AG09309 (cell line): Measurements from ENCODE around the gene PSMB8.
A peak's percentile ranks its signal among the peaks of the same experiment; 100 is the strongest.

Experiments used
- DNase-seq: peaks from one replicate; pipeline ENCODE4 v3.0.0-alpha.2; 2010; ENCODE audit warnings: low read depth
- H3K4me3 ChIP-seq: 2 replicates; pipeline ENCODE4 v1.5.1; 2011; ENCODE audit warnings: mild to moderate bottlenecking, low read depth, low read length, moderate library complexity; ENCODE audit not compliant: control insufficient read depth
- TF ChIP-seq, protein P1 (sequence below): IDR thresholded peaks from 2 replicates; pipeline ENCODE4 v1.5.1; 2011; ENCODE audit warnings: mild to moderate bottlenecking, low read depth, low read length, inconsistent platforms; ENCODE audit not compliant: insufficient read depth, control insufficient read depth; ENCODE audit errors: missing control alignments

The PSMB8 gene

GRCh38 chr6:32852018-32852843 is 8.4 kb upstream of the PSMB8 start:
- TF ChIP-seq, protein P1, sequence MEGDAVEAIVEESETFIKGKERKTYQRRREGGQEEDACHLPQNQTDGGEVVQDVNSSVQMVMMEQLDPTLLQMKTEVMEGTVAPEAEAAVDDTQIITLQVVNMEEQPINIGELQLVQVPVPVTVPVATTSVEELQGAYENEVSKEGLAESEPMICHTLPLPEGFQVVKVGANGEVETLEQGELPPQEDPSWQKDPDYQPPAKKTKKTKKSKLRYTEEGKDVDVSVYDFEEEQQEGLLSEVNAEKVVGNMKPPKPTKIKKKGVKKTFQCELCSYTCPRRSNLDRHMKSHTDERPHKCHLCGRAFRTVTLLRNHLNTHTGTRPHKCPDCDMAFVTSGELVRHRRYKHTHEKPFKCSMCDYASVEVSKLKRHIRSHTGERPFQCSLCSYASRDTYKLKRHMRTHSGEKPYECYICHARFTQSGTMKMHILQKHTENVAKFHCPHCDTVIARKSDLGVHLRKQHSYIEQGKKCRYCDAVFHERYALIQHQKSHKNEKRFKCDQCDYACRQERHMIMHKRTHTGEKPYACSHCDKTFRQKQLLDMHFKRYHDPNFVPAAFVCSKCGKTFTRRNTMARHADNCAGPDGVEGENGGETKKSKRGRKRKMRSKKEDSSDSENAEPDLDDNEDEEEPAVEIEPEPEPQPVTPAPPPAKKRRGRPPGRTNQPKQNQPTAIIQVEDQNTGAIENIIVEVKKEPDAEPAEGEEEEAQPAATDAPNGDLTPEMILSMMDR, result no peak

DNA sequence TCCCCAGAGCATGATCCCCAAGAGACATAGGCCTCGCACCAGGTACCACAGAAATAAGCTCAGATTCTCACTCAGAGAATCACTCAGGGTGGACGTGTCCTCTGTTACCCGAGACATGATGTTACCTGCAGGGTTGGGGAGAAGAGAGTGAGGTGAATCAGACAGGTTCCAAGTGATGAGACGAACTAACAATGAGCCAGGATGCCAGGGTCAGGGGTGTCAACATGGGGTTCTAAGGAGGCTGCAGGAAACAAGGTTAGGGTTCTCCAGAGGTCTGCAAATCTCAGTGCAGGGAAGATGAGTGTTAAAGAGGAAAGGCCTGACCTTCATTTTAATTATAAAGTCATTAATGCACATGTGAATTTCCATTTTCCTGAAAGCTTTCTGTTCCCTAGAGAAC is 7.2 kb upstream of the PSMB8 start:
- TF ChIP-seq, protein P1, result no peak
- DNase-seq, result no peak
- H3K4me3 ChIP-seq, result no peak overlapping the region

More at GRCh38 chr6:32852018-32852843, 8.4 kb upstream of the PSMB8 start:
- peak overlapping the region; percentile 72 for H3K4me3 ChIP-seq
- no peak for DNase-seq

- no peak overlapping the region for H3K4me3 ChIP-seq
- TF ChIP-seq, protein P1, result no peak
- DNase-seq, result no peak
Measured at GRCh38 chr6:32849126-32849525, 5.3 kb upstream of the PSMB8 start.

GRCh38 chr6:32847795-32848194 is 3.9 kb upstream of the PSMB8 start:
- TF ChIP-seq, protein P1, result no peak
- DNase-seq, result no peak
- H3K4me3 ChIP-seq, result no peak overlapping the region

GRCh38 chr6:32847004-32847403 is 3.2 kb upstream of the PSMB8 start:
- H3K4me3 ChIP-seq, result no peak overlapping the region
- DNase-seq, result no peak
- TF ChIP-seq, protein P1, result no peak

DNA sequence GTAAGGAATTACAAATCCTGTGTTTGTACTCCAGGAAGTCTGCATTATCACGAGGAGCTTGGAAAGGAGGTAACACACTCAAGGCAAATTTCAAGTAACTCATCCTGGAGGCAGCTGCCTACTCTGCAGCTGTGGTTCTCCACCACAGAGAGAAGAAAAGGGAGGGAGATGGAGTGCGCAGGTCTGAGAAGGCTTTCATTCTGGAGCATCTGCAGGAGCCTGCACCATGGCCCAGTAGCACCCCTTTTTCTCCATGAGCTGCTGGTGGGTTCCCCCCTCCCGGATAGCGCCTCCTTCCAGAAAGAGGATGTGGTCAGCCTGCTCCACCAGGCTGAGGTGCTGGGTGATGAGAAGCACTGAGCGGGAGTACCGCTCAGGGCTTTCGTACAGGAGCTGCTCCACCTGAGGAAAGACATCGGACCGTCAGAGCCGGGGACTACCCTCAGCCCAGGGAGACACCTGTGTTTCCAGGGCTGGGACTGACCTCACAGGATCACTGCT is 1.6 kb upstream of the PSMB8 start:
- DNase-seq, result no peak
- TF ChIP-seq, protein P1, result no peak
- H3K4me3 ChIP-seq, result no peak overlapping the region
